CD4-positive, alpha-beta T cell treated with Interleukin-4 for 4 hours (primary cell): ENCODE measurements around the gene MAF.

Experiments
- DNase-seq: peaks from one replicate; pipeline ENCODE4 v3.0.0-alpha.2; 2020

Gene MAF

GRCh38 chr16:79610771-79611170 lies 10.2 kb upstream of the MAF start:
- no peak for DNase-seq

GRCh38 chr16:79609861-79610260 lies 9.3 kb upstream of the MAF start:
- DNase-seq: no peak

- DNase-seq: no peak
Observed at GRCh38 chr16:79608976-79609375, 8.4 kb upstream of the MAF start.

GRCh38 chr16:79607587-79607986 lies 7.0 kb upstream of the MAF start:
- no peak for DNase-seq

- no peak for DNase-seq
Observed at GRCh38 chr16:79605999-79606398, 5.5 kb upstream of the MAF start.

GRCh38 chr16:79603055-79603454 lies 2.5 kb upstream of the MAF start:
- no peak for DNase-seq

- DNase-seq: peak; percentile 72
Observed at GRCh38 chr16:79602628-79603014, 2.1 kb upstream of the MAF start.

- DNase-seq: peak; percentile 89
Observed at GRCh38 chr16:79601931-79602627, 1.5 kb upstream of the MAF start.

- DNase-seq: peak; percentile 53
Observed at GRCh38 chr16:79601092-79601930, 774 bp upstream of the MAF start.

GRCh38 chr16:79599837-79600637 lies 500 bp downstream of the MAF start:
- DNase-seq: peak; percentile 46

GRCh38 chr16:79599256-79599836 lies 1.2 kb downstream of the MAF start:
- no peak for DNase-seq

GRCh38 chr16:79598348-79599181 lies 2.0 kb downstream of the MAF start:
- DNase-seq: peak; percentile 50

- DNase-seq: no peak
Observed at GRCh38 chr16:79598063-79598347, 2.5 kb downstream of the MAF start.

- no peak for DNase-seq
Observed at GRCh38 chr16:79597277-79598062, 3.1 kb downstream of the MAF start.

GRCh38 chr16:79595931-79596450 lies 4.5 kb downstream of the MAF start:
- no peak for DNase-seq

- peak; percentile 55 for DNase-seq
Observed at GRCh38 chr16:79595231-79595641, 5.3 kb downstream of the MAF start.

- DNase-seq: no peak
Observed at GRCh38 chr16:79593754-79594153, 6.8 kb downstream of the MAF start.

GRCh38 chr16:79593074-79593531 lies 7.4 kb downstream of the MAF start:
- DNase-seq: no peak

GRCh38 chr16:79592186-79592585 lies 8.4 kb downstream of the MAF start:
- no peak for DNase-seq

GRCh38 chr16:79589601-79590102 lies 10.9 kb downstream of the MAF start:
- DNase-seq: no peak

GRCh38 chr16:79587897-79588296 lies 12.6 kb downstream of the MAF start:
- no peak for DNase-seq
